Gastrocnemius medialis (tissue), 4 donors: ENCODE measurements around the gene USH1G. TPM values are rescaled to one million over a fixed set of nuclear protein-coding genes. Genes with fewer than 3 reads are reported as not detected.

Experiments
- ATAC-seq, 2 donors: fragments of 150-250 bp; one replicate each; pipeline ENCODE4 v1.9.1; 2016
- DNase-seq, 2 donors: peaks; one replicate each; pipeline ENCODE4 v3.0.0-alpha.2; 2019
- H3K27ac ChIP-seq, 4 donors: fragments of 200-600 bp; sonication (generic); 1 replicate in 1 of 4; 2 replicates in 3 of 4; pipeline ENCODE4 v1.5.1; 2016 to 2018; ENCODE audit warnings: mild to moderate bottlenecking in 2 of 4, moderate library complexity in 1 of 4
- H3K27me3 ChIP-seq, 3 donors: fragments of 200-600 bp; sonication (generic) in 2 of 3; 1 replicate in 1 of 3; 2 replicates in 2 of 3; pipeline versions ENCODE4 v1.5.1 to v1.6.0; 2016 to 2019; ENCODE audit warnings: mild to moderate bottlenecking in 1 of 3, moderate library complexity in 1 of 3
- H3K36me3 ChIP-seq, 2 donors: fragments of 200-600 bp; sonication (generic) in 1 of 2; one replicate each; pipeline ENCODE4 v1.5.1; 2017 to 2018
- H3K4me1 ChIP-seq, 2 donors: fragments of 200-600 bp; sonication (generic) in 1 of 2; one replicate each; pipeline ENCODE4 v1.5.1; 2016 to 2017; ENCODE audit warnings: mild to moderate bottlenecking in 2 of 2
- H3K4me3 ChIP-seq, 4 donors: fragments of 200-600 bp; sonication (generic) in 3 of 4; 1 replicate in 1 of 4; 2 replicates in 3 of 4; pipeline ENCODE4 v1.5.1; 2016 to 2019; ENCODE audit warnings: mild to moderate bottlenecking in 2 of 4
- H3K9me3 ChIP-seq, 3 donors: fragments of 200-600 bp; sonication (generic) in 2 of 3; 1 replicate in 1 of 3; 2 replicates in 2 of 3; pipeline ENCODE4 v1.5.1; 2016 to 2019
- CTCF ChIP-seq, 5 experiments: fragments of 450-650 bp in 3 of 5; fragments of 200-600 bp in 2 of 5; sonication (generic) in 2 of 5; IDR thresholded peaks in 4 of 5; conservative IDR thresholded peaks in 1 of 5; 1 replicate in 4 of 5; 2 replicates in 1 of 5; pipeline ENCODE4 v1.5.1; 2016 to 2019; ENCODE audit warnings: antibody characterized with exemption in 5 of 5, mild to moderate bottlenecking in 3 of 5, moderate library complexity in 3 of 5
- POLR2A ChIP-seq, 2 donors: fragments of 450-650 bp; IDR thresholded peaks; one replicate each; pipeline ENCODE4 v1.6.1; 2017; ENCODE audit warnings: antibody characterized with exemption in 2 of 2, mild to moderate bottlenecking in 2 of 2, moderate library complexity in 2 of 2
- in situ Hi-C, 4 donors: fragments of 200-750 bp; cut with MboI; loops; one replicate each; pipeline versions ENCODE4 v1.15.0 to v1.8.0; 2017; ENCODE audit warnings: low sequenced_read_pairs in 4 of 4
- intact Hi-C: fragments of 100-400 bp; cut with DNase I; formaldehyde crosslinking; loops from one replicate; pipeline ENCODE4 v1.15.1; 2023; ENCODE audit warnings: low total_unique reads
- total RNA-seq, 4 donors: library from RNA; depleted of rRNA; stranded (reverse); fragments of >200 nt; gene quantifications; one replicate each; pipeline versions ENCODE4 v1.1.0 to v1.2.3, GENCODE V29; 2016

USH1G gene
- total RNA-seq, 4 donors from 2014 or later, result not detected

- DNase-seq, result no peak
- no peaks in the 10 kb centered on the region for H3K9me3 ChIP-seq
- ATAC-seq, result no peak
- in situ Hi-C loops, result no loop called here
- TF ChIP-seq POLR2A (IDR thresholded peaks at IDR 0.05), result no peak
- no peak for TF ChIP-seq CTCF (IDR thresholded peaks at IDR 0.05 in 4 of 5, conservative IDR thresholded peaks at IDR 0.05 in 1 of 5)
- no peaks in the 10 kb centered on the region for H3K36me3 ChIP-seq
- no peaks in the 10 kb centered on the region for H3K4me1 ChIP-seq
- no peak overlapping the region for H3K27ac ChIP-seq
- H3K27me3 ChIP-seq, result peaks cover 4 to 16% (median 16%) of the 10 kb centered on the region in 3 donors
- no peak overlapping the region for H3K4me3 ChIP-seq
- intact Hi-C loops, result no loop called here
Measured at GRCh38 chr17:74947041-74947754, 24.1 kb upstream of the USH1G start.

DNA sequence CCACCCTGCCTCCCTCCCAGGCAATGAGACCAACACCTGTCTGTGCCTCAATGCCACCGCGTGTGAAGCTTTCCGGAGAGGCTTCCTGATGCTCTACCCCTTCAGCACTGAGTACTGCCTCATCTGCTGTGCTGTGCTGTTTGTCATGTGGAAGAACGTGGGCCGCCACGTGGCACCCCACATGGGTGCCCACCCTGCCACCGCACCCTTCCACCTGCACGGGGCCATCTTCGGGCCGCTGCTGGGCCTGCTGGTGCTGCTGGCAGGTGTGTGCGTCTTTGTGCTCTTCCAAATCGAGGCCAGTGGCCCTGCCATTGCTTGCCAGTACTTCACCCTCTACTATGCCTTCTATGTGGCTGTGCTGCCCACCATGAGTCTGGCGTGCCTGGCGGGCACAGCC, 23.6 kb upstream of the USH1G start:
- Histone ChIP-seq H3K27me3 (peaks cover 0 to 20% (median 16%) of the 10 kb centered on the region in 3 donors), H3K4me3 (no peak overlapping the region), H3K27ac (no peak overlapping the region), H3K9me3 (no peaks in the 10 kb centered on the region), H3K4me1 (no peaks in the 10 kb centered on the region), H3K36me3 (no peaks in the 10 kb centered on the region)
- TF ChIP-seq POLR2A (IDR thresholded peaks at IDR 0.05) (no peak), CTCF (IDR thresholded peaks at IDR 0.05 in 4 of 5, conservative IDR thresholded peaks at IDR 0.05 in 1 of 5) (no peak)
- DNase-seq (no peak), ATAC-seq (no peak)
- in situ Hi-C loops, result no loop called here
- intact Hi-C loops, result no loop called here

GRCh38 chr17:74945543-74945942, 22.5 kb upstream of the USH1G start:
- Histone ChIP-seq H3K27me3 (peaks cover 0 to 20% (median 16%) of the 10 kb centered on the region in 3 donors), H3K4me1 (no peaks in the 10 kb centered on the region), H3K4me3 (no peak overlapping the region), H3K9me3 (no peaks in the 10 kb centered on the region), H3K27ac (no peak overlapping the region), H3K36me3 (no peaks in the 10 kb centered on the region)
- DNase-seq (no peak), ATAC-seq (no peak)
- TF ChIP-seq CTCF (IDR thresholded peaks at IDR 0.05 in 4 of 5, conservative IDR thresholded peaks at IDR 0.05 in 1 of 5), result no peak
- TF ChIP-seq POLR2A (IDR thresholded peaks at IDR 0.05), result no peak
- intact Hi-C loops (no loop called here), in situ Hi-C loops (no loop called here)

GRCh38 chr17:74943808-74944522, 20.9 kb upstream of the USH1G start:
- Histone ChIP-seq H3K36me3 (no peaks in the 10 kb centered on the region), H3K9me3 (no peaks in the 10 kb centered on the region), H3K27ac (no peak overlapping the region), H3K4me3 (no peak overlapping the region), H3K27me3 (peaks cover 0 to 20% (median 16%) of the 10 kb centered on the region in 3 donors), H3K4me1 (no peaks in the 10 kb centered on the region)
- intact Hi-C loops, result no loop called here
- DNase-seq (no peak), ATAC-seq (no peak)
- TF ChIP-seq POLR2A (IDR thresholded peaks at IDR 0.05), result no peak
- no peak for TF ChIP-seq CTCF (IDR thresholded peaks at IDR 0.05 in 4 of 5, conservative IDR thresholded peaks at IDR 0.05 in 1 of 5)
- in situ Hi-C loops, result no loop called here
